WERI-Rb-1 (cell line): ENCODE measurements around the gene RECK.

Experiments used
- DNase-seq: peaks from one replicate; pipeline ENCODE4 v3.0.0-alpha.2; 2020
- H3K27ac ChIP-seq: fragments of 250-450 bp; sonication (Bioruptor Pico); 2 replicates; pipeline ENCODE4 v1.5.1; 2020; ENCODE audit warnings: mild to moderate bottlenecking, moderate library complexity
- H3K27me3 ChIP-seq: fragments of 250-450 bp; sonication (Bioruptor Pico); 2 replicates; pipeline ENCODE4 v1.5.1; 2021; ENCODE audit warnings: mild to moderate bottlenecking, low read depth, moderate library complexity; ENCODE audit not compliant: insufficient read depth, severe bottlenecking
- H3K36me3 ChIP-seq: fragments of 250-450 bp; sonication (Bioruptor Pico); 2 replicates; pipeline ENCODE4 v1.5.1; 2020; ENCODE audit warnings: mild to moderate bottlenecking, moderate library complexity
- H3K4me3 ChIP-seq: 2 replicates; pipeline ENCODE4 v1.5.1; 2011; ENCODE audit warnings: low read depth, mild to moderate bottlenecking, control low read depth, low read length
- H3K9me3 ChIP-seq: fragments of 250-450 bp; sonication (Bioruptor Pico); 2 replicates; pipeline ENCODE4 v1.5.1; 2021; ENCODE audit warnings: mild to moderate bottlenecking, moderate library complexity; ENCODE audit not compliant: severe bottlenecking
- TF ChIP-seq, protein P1 (sequence below): IDR thresholded peaks from 2 replicates; pipeline ENCODE4 v1.5.1; 2011; ENCODE audit warnings: low read depth, mild to moderate bottlenecking, control low read depth, inconsistent platforms, low read length

RECK gene

DNA sequence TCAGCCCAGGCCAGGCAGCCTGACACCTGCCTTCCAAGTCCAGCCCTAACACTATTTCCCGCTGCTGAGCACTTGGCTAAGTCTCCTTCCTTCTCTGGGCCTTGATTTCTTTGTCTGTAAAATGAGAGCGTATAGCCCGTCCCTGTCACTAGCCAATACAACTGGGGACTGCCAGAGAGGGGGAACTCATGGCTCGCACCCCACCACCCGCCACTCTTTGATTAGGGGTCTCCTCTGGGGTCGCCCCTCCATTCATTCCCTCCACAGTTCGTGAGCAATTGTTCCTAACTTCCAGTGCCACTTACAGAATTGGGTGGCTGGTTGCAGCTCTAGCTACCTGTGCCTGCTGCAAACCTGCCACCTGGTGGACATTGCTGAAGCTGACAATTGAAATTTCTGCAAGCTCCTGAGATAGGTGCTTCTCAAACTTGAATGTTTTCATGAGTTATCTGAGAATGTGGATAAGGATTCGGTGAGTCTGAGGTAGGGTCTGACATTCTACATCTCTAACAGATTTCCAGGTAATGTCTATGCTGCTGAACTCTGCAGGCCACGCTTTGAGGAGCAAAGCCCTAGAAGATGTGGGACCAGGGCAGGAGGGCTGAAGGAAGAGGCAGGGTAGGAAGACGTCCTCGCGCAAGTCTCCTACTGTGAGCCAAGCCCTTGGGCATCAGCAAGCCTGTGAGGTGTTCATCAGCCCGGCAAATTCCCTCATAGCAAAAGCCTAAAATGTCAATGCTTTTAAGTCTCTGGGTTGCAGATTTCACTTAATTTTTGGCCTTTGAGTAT is 13.3 kb upstream of the RECK start:
- Histone ChIP-seq H3K27ac (no peak overlapping the region), H3K36me3 (no peaks in the 10 kb centered on the region), H3K4me3 (no peak overlapping the region), H3K27me3 (no peaks in the 10 kb centered on the region), H3K9me3 (no peaks in the 10 kb centered on the region)
- DNase-seq: peak; percentile 73
- TF ChIP-seq, protein P1, sequence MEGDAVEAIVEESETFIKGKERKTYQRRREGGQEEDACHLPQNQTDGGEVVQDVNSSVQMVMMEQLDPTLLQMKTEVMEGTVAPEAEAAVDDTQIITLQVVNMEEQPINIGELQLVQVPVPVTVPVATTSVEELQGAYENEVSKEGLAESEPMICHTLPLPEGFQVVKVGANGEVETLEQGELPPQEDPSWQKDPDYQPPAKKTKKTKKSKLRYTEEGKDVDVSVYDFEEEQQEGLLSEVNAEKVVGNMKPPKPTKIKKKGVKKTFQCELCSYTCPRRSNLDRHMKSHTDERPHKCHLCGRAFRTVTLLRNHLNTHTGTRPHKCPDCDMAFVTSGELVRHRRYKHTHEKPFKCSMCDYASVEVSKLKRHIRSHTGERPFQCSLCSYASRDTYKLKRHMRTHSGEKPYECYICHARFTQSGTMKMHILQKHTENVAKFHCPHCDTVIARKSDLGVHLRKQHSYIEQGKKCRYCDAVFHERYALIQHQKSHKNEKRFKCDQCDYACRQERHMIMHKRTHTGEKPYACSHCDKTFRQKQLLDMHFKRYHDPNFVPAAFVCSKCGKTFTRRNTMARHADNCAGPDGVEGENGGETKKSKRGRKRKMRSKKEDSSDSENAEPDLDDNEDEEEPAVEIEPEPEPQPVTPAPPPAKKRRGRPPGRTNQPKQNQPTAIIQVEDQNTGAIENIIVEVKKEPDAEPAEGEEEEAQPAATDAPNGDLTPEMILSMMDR: peak; percentile 81

DNA sequence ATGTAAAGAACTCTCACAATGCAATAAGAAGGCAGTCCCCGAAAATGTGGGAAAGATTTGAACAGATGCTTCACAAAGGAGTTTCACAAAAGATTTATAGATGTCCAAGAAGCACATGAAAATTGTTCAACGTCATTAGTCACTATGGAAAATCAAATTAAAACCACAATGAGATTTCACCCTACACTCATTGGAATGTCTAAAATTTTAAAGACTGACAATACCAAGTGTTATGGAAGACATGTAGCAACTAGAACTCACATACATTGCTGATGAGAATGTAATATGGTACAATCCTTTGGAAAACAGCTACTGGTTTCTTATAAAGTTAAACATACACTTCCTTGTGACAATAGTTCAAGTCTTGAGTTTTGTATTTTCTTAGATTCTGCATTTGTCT is 11.0 kb upstream of the RECK start:
- DNase-seq: no peak
- no peaks in the 10 kb centered on the region for H3K9me3 ChIP-seq
- H3K27me3 ChIP-seq: no peaks in the 10 kb centered on the region
- H3K4me3 ChIP-seq: no peak overlapping the region
- TF ChIP-seq, protein P1: no peak
- no peaks in the 10 kb centered on the region for H3K36me3 ChIP-seq
- no peak overlapping the region for H3K27ac ChIP-seq

DNA sequence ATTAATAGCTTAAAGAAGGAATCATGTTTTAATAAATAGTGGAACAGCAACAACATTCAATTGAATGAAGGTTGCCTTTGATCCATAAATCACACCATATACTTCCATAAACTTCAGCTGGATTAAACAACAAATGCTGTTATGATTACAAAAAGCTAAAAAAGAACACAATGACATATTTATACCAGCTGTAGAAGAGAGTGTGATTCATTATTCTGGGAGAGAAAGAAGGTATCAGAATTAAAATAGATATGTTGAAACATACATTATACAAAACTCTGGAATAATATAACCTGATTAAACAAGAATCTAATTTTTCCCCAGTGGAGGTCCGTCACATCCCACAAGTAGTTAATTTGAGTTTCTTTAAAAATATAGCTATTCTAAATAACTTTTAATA is 7.5 kb upstream of the RECK start:
- no peak for DNase-seq
- TF ChIP-seq, protein P1: no peak
- Histone ChIP-seq H3K9me3 (no peaks in the 10 kb centered on the region), H3K27ac (no peak overlapping the region), H3K27me3 (no peaks in the 10 kb centered on the region), H3K4me3 (no peak overlapping the region), H3K36me3 (no peaks in the 10 kb centered on the region)

DNA sequence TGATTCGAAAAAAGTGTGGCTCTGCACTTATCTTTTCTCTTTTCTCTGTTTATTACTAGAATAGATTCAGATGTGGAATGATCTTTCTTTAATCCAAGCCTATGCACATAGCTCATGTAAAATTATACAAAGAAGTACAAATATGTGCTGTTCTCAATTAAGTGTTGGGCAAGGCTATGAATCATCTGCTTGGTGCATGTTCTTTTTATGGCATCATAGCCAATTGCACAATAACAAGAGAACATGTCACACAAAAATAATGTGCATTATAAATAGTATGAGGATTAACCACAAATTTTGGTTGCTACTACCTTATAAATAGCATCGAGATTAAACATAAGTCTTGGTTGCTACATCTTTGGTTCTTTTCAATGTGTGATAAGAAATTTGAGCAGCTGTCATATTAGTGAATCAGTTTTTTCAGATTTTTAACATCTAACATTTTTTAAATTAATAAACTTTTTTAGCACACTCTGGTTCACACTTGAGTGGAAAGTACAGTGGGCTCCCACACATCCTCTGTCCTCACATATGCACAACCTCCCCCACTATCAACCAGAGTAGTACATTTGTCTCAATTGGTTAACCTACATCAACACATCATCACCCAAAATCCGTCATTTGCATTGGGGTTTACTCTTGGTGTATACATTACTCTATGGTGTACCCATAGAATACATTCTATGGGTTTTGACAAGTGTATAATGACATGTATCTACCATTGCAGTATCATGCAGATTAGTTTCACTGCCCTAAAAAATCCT is 6.8 kb upstream of the RECK start:
- Histone ChIP-seq H3K27ac (no peak overlapping the region), H3K4me3 (no peak overlapping the region), H3K27me3 (no peaks in the 10 kb centered on the region), H3K36me3 (no peaks in the 10 kb centered on the region), H3K9me3 (no peaks in the 10 kb centered on the region)
- no peak for DNase-seq
- TF ChIP-seq, protein P1: no peak

DNA sequence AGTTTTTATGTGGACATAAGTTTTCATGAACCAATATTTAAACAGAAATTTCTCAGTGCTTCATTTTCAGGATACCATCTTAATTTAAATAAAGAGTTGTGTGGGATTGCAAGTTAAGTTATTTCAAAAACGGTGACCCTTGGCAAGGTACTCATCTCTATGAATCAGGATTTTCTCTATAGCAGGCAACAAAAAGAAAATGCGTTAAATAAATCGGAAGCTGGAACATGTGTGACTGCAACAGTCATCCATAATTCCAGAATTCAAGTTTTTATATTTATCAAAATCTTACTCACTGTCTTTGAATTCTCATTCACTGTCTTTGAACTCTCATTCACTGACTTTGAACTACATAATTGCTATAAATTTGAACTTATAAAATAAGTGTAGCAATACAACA is 5.8 kb upstream of the RECK start:
- Histone ChIP-seq H3K9me3 (no peaks in the 10 kb centered on the region), H3K36me3 (no peaks in the 10 kb centered on the region), H3K27ac (no peak overlapping the region), H3K27me3 (no peaks in the 10 kb centered on the region), H3K4me3 (no peak overlapping the region)
- no peak for DNase-seq
- TF ChIP-seq, protein P1: no peak
